Uterus (tissue), 2 donors: ENCODE results near the gene SMC6.

Experiments used
- POLR2A ChIP-seq, 2 donors: fragments of 450-650 bp; IDR thresholded peaks; one replicate each; pipeline ENCODE4 v1.6.1; 2016; ENCODE audit warnings: antibody characterized with exemption in 2 of 2, mild to moderate bottlenecking in 1 of 2, moderate library complexity in 1 of 2
- TF ChIP-seq, protein P1 (sequence below), 4 experiments: fragments of 200-600 bp in 2 of 4; fragments of 450-650 bp in 2 of 4; sonication (generic) in 2 of 4; IDR thresholded peaks; one replicate each; pipeline ENCODE4 v1.5.1; 2016 to 2019; ENCODE audit warnings: antibody characterized with exemption in 4 of 4, mild to moderate bottlenecking in 2 of 4, moderate library complexity in 1 of 4

DNA sequence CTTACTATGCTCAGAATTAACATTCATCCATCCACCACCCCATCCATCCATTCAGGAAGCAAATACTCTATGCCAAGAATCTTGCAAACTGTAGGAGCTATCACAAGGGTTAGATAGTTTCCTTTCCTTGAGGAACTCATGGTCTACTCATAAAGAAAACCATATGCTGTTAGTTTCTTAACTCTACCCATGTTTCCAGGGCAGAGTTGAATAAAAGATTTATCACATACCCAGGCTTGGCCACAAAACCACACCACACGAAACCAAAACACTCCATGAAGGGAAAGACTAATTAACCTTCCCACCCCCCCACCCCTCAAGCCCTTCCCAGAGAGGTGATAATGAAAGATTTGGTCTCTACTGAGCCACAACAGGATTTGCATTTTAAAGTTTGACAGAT is 38.9 kb upstream of the SMC6 start:
- TF ChIP-seq, protein P1, sequence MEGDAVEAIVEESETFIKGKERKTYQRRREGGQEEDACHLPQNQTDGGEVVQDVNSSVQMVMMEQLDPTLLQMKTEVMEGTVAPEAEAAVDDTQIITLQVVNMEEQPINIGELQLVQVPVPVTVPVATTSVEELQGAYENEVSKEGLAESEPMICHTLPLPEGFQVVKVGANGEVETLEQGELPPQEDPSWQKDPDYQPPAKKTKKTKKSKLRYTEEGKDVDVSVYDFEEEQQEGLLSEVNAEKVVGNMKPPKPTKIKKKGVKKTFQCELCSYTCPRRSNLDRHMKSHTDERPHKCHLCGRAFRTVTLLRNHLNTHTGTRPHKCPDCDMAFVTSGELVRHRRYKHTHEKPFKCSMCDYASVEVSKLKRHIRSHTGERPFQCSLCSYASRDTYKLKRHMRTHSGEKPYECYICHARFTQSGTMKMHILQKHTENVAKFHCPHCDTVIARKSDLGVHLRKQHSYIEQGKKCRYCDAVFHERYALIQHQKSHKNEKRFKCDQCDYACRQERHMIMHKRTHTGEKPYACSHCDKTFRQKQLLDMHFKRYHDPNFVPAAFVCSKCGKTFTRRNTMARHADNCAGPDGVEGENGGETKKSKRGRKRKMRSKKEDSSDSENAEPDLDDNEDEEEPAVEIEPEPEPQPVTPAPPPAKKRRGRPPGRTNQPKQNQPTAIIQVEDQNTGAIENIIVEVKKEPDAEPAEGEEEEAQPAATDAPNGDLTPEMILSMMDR (IDR thresholded peaks at IDR 0.05): no peak
- TF ChIP-seq POLR2A (IDR thresholded peaks at IDR 0.05): no peak
